GM18508 (cell line): ENCODE results near the gene TPRN.

Experiments
- ATAC-seq: cut with Tn5 transposase; IDR thresholded peaks from one replicate; pipeline ENCODE4 v1.9.1; 2021; ENCODE audit warnings: moderate number of reproducible peaks; ENCODE audit not compliant: insufficient read depth, unreplicated experiment

TPRN gene

DNA sequence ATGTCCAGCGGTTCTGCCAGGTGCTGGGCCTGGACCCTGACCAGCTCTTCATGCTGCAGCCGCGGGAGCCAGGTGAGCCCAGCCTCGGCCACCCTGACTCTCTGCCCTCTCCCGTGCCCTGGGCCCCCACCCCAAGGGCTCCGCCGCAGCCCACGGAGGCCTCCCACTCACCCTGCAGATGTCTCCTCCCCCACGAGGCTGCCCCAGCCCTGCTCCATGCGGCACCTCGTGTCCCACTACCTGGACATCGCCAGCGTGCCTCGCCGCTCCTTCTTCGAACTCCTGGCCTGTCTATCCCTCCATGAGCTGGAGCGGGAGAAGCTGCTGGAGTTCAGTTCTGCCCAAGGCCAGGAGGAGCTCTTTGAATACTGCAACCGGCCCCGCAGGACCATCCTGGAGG lies 14.1 kb upstream of the TPRN start:
- ATAC-seq = no peak

DNA sequence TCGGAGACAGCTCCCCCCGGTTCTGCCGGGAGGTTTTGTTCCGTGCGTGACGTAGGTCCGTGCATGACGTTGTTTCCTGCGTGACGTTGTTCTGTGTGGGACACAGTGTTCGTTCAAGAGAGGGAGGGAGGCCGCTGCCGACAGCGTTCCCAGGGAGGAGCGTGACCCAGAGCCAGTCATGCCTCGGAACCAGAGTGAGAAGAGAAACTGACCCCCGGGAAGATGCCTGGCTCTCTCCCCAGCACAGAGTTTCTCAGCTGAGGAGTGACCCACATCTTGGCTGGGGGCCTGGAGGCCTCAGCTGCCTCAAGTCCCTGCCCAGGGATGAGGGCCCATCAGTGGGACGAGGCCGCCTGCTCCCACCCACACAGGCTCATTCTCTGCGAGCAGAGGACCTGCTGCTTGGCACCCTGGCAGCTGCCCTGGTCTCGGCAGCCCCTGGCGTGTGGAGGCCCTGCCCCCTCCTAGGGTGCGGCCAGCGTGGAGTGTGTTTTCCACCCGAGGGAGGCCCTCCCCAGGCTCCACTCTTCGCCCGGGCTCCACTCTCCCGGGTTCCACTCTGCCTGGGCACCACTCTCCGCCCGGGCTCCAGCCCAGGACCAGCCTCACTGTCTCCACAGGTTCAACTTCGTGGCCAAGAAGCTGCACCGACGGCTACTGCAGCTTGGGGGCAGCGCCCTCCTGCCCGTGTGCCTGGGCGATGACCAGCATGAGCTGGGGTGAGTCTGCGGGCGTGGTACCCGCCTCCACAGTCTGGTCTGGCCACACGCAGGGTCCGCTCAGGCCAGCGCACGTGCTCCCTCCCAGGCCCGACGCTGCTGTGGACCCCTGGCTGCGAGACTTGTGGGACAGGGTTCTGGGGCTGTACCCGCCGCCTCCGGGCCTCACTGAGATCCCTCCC lies 12.9 kb upstream of the TPRN start:
- no peak for ATAC-seq

DNA sequence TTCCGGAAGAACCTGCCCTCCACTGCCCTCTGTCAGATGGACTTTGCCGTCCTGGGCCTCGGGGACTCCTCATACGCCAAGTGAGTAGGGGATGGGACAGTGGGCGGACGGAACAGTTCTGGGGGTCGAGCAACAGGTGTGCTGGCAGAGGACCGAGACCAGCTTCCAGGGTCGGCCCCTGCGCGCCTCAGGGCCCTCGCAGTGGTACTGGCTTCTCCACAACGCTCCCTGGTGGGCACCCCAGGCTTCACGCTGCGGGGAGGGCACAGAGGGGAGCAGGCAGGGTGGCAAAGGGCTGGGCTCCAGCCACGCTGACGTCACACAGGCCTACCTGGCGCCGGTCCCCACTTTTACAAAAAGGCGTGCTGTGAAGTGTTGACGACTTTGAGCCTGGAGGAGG lies 12.0 kb upstream of the TPRN start:
- ATAC-seq = no peak

DNA sequence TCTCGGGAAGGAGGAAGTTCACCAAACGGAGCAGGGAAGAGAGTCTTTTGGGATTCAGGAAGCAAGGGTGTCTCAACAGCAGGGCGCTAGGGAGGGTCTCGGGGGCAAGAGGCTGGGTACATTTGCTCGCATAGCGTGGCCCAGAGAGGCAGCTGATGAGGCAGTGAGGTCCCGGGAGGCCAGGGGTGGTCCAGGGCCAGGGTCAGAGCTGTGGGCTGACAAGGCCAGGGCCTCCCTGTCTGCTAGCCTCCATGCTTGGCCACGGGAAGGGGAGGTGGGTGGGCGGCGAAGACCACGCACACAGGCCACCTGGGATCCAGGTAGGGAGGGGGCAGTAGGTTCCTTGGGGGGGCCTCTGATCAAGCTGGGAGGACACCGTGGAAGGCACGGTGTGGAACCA lies 11.0 kb upstream of the TPRN start:
- ATAC-seq = no peak

DNA sequence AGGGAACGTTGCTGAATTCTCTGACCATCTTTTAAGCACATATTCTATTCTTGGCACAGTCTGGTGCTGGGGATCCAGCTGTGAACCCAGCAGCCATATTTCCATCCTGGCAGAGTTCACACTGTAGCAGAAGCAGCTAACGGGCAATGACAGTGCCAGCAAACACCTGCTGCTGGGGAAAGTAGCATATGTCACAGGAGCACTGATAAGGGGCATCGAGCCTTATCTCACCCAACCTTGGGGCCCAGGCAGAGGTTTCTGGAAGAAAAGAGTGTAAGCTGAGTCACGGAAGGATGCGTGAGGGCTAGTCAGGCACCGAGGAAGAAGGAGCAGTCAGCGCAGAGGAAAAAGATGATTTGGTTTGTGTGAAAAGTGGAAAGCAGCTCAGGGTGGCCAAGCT lies 6.1 kb upstream of the TPRN start:
- ATAC-seq = no peak

DNA sequence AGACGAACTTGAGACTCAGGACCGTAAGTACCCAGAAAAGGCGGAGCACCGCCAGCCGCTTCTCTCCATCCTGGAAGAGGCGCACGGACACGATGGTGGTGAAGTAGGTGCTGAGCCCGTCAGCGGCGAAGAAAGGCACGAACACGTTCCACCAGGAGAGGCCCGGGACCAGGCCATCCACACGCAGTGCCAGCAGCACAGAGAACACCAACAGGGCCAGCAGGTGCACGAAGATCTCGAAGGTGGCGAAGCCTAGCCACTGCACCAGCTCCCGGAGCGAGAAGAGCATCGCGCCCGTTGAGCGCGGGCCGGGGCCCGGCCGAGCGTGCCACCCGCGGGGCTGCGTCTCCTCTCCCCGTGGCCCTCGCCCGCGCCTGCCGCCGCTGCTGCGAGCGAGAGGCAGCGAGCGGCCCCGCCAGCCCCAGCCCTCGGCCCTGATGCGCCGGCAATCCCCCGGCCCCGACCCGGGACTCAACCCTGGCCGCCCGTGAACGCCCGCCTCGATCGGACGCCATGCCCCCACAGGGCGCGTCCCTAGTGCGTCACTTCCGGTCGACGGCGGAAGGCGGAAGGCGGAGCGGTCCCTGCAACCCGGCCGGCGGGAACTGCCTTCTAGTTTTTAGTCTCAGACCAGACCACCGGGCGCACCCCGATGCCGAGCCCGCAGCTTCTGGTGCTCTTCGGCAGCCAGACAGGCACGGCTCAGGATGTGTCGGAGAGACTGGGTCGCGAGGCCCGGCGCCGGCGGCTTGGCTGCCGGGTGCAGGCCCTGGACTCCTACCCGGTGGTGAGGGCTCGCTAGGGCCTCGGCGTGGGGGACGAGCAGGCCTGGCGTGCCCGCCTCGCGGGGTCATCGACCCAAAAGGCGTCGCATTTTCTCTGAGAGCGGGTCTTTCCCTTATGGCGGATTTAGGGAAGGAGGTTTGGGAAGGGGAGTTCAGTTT lies 4.9 kb upstream of the TPRN start, which contains the start of the genes NDOR1 and TMEM203:
NDOR1 (plus strand) TSS at position 575 of the 944 bp plus-strand sequence; CDS start at position 653, 78 bp downstream.
TMEM203 (minus strand) TSS at position 523 of the 944 bp plus-strand sequence; CDS start at position 289, 234 bp downstream.
- ATAC-seq = no peak

DNA sequence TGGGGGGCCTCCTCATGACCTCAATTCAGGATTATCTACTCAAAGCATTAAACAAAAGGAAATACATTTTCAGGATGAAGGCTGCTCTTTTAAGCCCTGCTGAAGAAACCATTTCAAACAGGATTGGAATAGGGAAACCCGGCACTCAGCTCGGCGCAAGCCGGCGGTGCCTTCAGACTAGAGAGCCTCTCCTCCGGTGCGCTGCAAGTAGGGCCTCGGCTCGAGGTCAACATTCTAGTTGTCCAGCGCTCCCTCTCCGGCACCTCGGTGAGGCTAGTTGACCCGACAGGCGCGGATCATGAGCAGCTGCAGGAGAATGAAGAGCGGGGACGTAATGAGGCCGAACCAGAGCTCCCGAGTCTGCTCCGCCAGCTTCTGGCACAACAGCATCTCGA lies 4.2 kb upstream of the TPRN start:
- no peak for ATAC-seq

DNA sequence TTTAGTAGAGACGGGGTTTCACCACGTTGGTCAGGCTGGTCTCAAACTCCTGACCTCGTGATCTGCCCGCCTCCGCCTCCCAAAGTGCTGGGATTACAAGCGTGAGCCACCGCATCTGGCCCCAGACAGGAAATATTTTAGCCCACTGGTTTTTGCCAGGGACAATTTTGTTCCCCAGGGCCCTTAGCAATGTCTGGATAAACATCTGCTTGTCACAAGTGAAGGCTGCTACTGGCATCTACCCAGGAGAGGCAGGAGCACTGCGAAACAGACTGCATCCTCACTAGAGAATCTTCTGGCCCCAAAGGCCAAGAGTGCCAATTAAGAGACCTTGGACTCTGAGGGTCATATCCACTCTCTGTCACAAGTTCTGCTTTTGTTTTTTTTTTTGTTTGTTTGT lies 2.4 kb upstream of the TPRN start:
- no peak for ATAC-seq

DNA sequence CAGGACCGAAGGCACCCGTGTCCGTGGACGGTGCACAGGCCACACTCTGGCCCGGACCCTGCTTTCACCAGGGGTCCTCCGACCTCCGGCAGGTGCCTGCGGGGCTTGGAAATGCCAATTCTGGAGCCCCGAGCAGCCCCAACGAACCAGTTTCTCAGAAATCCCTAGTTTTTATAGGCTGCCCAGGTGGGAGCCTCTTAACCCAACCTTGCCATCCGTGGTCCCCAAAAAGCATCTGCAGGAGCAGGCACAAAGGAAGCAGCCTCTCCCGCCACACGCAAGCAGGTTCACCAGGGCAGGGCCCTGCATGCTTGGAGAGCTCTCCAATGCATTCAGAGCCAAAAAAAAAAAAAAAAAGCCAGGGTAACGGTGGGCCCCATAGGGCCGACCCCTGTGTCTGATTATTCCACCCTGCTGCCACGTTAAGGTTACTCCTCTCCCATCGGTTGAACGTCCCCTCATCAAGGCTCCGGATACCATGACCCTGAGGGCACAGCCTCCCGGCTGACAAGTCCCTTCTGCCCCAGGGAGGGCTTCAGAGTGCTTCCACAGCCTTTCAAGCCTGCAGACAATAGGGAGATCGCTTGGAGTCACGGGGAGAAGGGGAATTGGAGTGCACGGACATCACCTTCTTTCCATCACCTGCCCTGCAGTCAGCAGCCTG lies 796 bp upstream of the TPRN start:
- no peak for ATAC-seq

DNA sequence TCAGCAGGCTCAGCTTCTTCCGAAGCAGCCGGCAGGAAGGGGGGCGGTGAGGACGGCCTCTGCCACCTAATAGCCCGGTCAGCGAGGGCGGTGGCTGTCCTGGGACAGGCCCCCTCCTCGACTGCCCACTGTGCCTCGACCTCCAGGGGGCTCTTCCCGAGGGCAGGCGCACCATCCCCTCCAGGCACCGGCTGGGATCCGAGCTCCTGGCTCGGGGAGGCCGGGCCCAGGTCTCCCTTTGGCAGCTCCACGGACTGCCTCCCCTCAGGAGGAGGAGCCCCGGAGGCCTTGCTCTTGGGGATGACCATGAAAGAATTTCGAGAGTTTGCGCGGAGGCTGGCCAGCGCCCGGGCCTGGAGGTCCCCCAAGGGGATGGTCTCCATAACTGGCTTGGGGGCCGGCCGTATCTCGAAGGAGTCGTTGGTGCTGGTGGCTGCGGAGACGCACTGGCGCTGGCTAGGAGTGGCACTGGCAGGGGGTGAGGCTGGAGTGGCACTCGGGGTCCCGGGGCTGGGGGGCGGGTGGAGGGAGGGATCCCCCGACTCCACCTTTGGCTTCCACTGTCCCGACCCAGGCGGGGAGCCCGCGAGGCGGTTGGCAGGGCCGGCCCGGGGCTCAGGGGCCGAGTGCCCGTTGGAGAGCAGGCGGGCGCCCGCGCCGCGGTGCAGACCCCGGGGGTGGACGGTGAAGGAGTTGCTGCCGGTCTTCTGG lies 975 bp downstream of the TPRN start:
- no peak for ATAC-seq

DNA sequence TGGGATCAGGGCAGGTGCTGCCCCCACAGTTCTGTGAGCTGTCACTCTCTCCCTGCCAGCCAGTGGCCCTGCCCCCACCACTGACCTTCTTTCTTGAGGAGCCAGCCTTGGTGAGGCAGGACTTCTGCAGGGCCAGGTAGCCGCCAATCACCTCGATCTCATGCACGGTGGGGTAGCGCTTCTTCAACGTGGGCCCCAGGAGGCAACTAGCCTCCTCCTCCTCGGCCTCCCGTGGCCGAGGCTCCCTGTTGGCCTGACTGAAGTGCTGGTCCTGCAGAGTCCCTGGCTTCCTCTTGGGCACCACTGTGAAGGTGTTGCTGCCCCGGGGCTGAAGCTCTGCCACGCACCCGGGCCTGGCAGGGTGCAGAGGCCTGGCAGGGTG lies 1.6 kb downstream of the TPRN start:
- no peak for ATAC-seq

DNA sequence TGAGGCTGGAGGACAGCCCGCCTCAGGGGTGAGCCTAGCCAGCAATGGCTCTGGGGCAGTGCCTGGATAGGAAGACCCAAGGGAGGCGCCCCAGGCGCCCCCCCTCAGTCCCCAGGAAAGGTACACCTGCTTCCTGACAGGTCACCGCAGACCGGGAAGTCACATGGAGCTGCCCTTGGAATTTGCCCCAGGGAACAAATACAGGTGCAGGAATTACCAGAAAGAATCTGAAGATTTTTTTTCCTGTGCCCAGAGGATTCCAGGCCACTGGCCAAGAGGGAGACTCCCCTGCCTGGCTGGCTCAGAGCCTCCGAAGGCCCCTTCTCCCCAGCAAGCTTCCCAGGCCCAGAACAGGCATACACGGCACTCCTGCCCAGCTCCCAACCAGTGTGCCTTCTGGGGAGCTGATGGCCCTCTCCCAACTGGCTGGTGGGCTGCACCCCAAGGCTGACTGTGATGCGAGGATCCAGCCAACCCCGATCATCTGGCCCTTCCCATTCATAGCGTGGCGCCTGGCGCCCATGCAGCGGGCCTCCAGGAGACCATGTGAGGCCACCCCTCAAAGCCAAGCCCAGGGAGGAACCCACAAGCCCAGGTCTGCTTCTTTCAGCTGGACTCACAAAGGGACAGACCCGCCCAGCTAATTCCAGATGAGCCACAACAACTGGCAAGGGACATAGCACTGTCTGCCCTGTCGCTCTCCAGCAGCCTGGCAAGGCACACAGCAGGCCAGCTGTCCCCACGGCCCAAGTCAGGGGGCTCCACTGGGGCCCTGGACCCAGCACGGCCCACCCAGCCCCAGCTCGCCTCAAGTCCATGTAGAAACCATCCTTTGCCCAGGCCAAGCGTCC lies 2.3 kb downstream of the TPRN start:
- no peak for ATAC-seq

DNA sequence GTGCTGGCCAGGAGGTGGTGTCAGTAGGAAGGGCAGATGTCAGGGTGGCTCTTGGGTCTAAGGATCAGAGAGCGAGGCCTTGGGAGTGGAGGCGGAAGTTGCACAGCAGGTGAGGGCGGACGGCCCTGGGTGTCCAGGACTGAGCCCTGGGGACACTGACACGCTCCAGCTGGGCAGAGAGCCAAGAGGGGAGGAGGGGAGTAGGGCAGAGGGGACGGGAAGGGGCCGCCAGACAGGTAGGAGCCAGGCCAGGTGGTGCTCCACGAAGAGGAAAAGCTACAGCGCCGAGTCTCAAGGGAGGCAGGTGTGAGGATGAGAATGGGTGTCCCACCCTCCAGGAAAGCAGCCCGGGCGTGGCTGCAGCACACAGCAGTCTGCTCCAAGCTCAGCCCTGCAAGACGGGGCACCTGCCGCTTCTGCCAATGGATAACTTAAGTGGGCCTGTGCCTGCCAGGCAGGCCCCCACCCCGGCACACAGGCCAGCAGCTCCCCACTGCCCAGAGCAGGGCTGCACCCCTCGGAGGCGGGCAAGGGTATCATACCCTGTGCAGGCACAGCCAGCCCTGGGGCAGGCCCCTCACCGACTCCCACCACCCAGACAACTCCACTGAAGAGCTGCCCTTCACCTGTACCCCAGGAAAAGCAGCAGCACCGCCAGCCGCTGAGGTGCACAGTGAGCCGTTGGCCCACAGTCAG lies 4.9 kb downstream of the TPRN start:
- ATAC-seq = no peak

DNA sequence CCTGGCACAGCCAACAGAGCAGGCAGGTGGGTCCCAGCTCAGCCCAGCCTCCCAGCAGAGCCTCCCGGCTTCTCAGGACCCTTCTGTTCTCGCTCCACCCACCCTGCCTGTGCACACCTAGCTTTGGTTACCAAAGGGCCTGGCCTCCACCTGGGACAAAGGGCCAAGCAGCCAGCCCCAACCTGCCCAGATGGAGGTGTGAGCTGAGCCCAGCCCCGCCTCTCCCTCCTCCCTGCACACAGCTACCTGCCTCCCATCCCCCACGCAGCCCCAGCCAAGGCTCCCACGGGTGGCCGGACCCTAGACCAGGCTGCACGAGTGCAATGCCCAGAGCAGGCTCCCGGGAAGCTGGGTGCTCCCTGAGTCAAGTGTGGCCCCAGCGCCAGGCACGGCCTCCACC lies 5.6 kb downstream of the TPRN start:
- ATAC-seq = no peak

DNA sequence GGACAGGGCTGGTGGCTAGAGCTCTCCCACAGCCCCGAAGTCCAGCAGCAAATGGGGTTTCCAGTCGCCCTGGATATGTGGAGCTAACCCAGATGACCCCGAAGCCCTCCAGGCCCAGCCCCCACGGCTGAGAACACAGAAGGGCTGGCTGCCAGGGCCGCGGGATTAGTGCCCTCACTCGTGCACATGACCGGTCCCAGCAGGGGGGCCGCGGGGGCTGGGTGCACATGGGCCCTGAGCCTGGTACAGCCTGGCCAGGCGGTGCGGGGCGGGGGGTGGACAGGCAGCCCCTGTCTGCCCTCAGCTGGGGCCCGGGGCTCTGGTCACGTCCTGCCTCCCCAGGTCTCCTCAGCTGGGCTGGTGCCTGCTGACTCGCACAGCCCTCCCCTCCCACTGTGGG lies 6.2 kb downstream of the TPRN start:
- no peak for ATAC-seq

DNA sequence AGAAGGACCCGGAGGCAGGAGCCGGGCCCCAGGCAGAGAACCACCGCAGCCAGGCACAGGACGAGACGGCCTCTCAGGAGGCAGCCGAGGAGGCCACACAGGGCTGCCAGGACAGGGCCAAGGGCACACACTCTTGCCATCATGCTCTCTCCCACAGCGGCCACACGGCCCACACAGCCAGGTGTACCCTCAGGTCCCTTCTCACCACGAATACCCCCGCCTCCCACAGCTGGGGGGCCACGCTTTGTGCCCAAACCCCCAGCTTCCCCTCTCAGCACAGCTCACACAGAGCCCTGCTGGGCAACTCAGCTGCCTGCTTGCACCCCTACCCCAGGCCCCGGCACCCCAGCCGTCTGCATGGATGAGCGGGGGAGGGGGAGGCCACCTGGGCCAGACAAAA lies 6.8 kb downstream of the TPRN start:
- ATAC-seq = no peak

DNA sequence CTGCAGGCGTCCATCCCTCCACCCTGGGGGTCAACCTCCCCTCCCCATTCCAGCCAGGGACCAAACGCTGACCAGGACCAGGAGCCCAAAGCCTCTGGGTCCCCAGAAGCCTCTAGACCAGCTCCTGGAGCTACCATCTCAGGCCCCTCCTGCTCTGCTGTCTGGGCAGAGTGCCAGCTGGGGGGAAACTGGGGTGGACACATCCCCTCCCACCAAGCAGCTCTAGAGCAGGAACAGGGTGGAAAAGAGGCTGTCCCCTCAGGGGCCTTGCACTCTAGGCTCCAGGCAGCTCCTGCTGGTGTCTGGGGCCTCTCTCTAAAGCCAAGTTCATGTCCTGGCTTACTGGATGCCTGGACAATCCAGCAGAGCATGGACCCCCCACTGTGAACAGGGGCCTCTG lies 7.7 kb downstream of the TPRN start:
- ATAC-seq = no peak

DNA sequence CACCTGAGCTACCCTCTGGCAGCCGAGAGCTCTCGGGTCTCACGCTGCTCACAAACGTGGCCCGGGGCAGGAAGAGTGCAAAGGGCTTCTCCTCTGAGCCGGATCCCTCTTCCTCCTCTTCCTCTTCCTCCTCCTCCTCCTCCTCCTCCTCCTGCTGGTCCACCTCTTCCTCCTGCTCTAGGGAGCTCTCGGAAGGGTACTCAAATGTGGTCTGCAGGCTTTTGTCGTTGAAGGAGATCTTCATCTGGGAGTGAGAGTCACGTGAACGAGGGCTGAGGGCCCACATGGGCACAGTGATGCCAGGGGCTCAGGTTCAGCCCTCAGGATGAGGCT lies 8.1 kb downstream of the TPRN start:
- no peak for ATAC-seq
